GM19035 (cell line): ENCODE data around the gene PRKCQ.

Experiments
- ATAC-seq: cut with Tn5 transposase; IDR thresholded peaks from one replicate; pipeline ENCODE4 v1.9.1; 2021; ENCODE audit not compliant: unreplicated experiment

Gene PRKCQ

GRCh38 chr10:6528198-6528950, 51.7 kb downstream of the PRKCQ start:
- no peak for ATAC-seq

GRCh38 chr10:6525599-6526165, 54.4 kb downstream of the PRKCQ start:
- no peak for ATAC-seq

- no peak for ATAC-seq
Observed at GRCh38 chr10:6522230-6522629, 57.8 kb downstream of the PRKCQ start.

GRCh38 chr10:6520138-6520537, 59.9 kb downstream of the PRKCQ start:
- no peak for ATAC-seq

GRCh38 chr10:6518791-6519429, 61.2 kb downstream of the PRKCQ start:
- ATAC-seq = no peak

- no peak for ATAC-seq
Observed at GRCh38 chr10:6516929-6517284, 63.2 kb downstream of the PRKCQ start.

- ATAC-seq = no peak
Observed at GRCh38 chr10:6516281-6516928, 63.7 kb downstream of the PRKCQ start.

GRCh38 chr10:6514844-6515780, 65.0 kb downstream of the PRKCQ start:
- no peak for ATAC-seq

GRCh38 chr10:6514180-6514579, 65.9 kb downstream of the PRKCQ start:
- no peak for ATAC-seq

- ATAC-seq = no peak
Observed at GRCh38 chr10:6513476-6513875, 66.6 kb downstream of the PRKCQ start.

- ATAC-seq = no peak
Observed at GRCh38 chr10:6512182-6512581, 67.9 kb downstream of the PRKCQ start.

GRCh38 chr10:6511347-6511746, 68.7 kb downstream of the PRKCQ start:
- ATAC-seq = no peak

GRCh38 chr10:6507311-6507710, 72.8 kb downstream of the PRKCQ start:
- peak; percentile 72 for ATAC-seq

GRCh38 chr10:6505300-6505699, 74.8 kb downstream of the PRKCQ start:
- no peak for ATAC-seq

GRCh38 chr10:6504296-6504695, 75.8 kb downstream of the PRKCQ start:
- ATAC-seq = no peak

GRCh38 chr10:6503171-6503570, 76.9 kb downstream of the PRKCQ start:
- no peak for ATAC-seq

GRCh38 chr10:6501931-6502330, 78.1 kb downstream of the PRKCQ start:
- no peak for ATAC-seq

GRCh38 chr10:6499974-6500373, 80.1 kb downstream of the PRKCQ start:
- no peak for ATAC-seq

- ATAC-seq = no peak
Observed at GRCh38 chr10:6498771-6499170, 81.3 kb downstream of the PRKCQ start.

GRCh38 chr10:6497620-6498019, 82.5 kb downstream of the PRKCQ start:
- ATAC-seq = no peak
